ENCODE data around the gene SDHAF4. TPM values are rescaled to one million over a fixed set of nuclear protein-coding genes. Genes with fewer than 3 reads are reported as not detected.

The SDHAF4 gene
- total and polyA plus RNA-seq, 10 of the 15 experiments (the other 5 are each of a cell fraction or from before 2014, with no cell fraction given): 8.4 to 20.4 (median 15.6) TPM

- RAD21 ChIA-PET (ENCODE audit: unreplicated experiment): no interaction called here
- FAIRE-seq (no peak), DNase-seq (ENCODE audit: low read depth, low spot score) (no peak), ATAC-seq (no peak)
- CTCF ChIA-PET: no interaction called here
- Histone ChIP-seq H3K27me3 (replicated peaks in 1 of 2; ENCODE audit: control insufficient read depth in 2 of 2, insufficient read depth in 2 of 2, low read length in 1 of 2) (no peaks in the 10 kb centered on the region), H3K79me2 (ENCODE audit: control insufficient read depth, insufficient read depth, low read length) (no peaks in the 10 kb centered on the region), H2AFZ (ENCODE audit: control insufficient read depth, low read depth, low read length) (no peak overlapping the region), H3K4me1 (ENCODE audit: control insufficient read depth, insufficient read depth, low read length) (no peaks in the 10 kb centered on the region), H3K27ac (ENCODE audit: control insufficient read depth, insufficient read depth) (no peak overlapping the region), H3K4me2 (ENCODE audit: control insufficient read depth, insufficient read depth) (no peak overlapping the region), H3K36me3 (ENCODE audit: control insufficient read depth in 2 of 2, insufficient read depth in 2 of 2, low read length in 1 of 2) (no peaks in the 10 kb centered on the region), H3K9ac (ENCODE audit: control insufficient read depth, insufficient read depth, low read length) (no peak overlapping the region), H3K9me3 (replicated peaks; ENCODE audit: control insufficient read depth, insufficient read depth, low read length) (no peaks in the 10 kb centered on the region), H4K20me1 (ENCODE audit: control insufficient read depth, insufficient read depth) (no peaks in the 10 kb centered on the region), H3K4me3 (no peak overlapping the region)
- POLR2A ChIA-PET: no interaction called here
- intact Hi-C loops (cut with micrococcal nuclease; ENCODE audit: unreplicated experiment) (no loop called here), in situ Hi-C loops (cut with MboI) (no loop called here)
- BruUV-seq (replicated peaks): no TSS peak
- SMC1A ChIA-PET (ENCODE audit: uncharacterized antibody, unreplicated experiment): interaction anchor here (0.7 kb wide), 1 partner anchor 26 kb away, joined by 3 read pairs; no protein-coding TSS in a partner anchor
- WGBS (ENCODE audit: insufficient coverage, insufficient replicate concordance, low lambda C conversion rate, missing lambda C conversion rate): 94% methylated on average over 1 of the region's 1 CpG
- TF ChIP-seq TCF3 (IDR thresholded peaks at IDR 0.05; ENCODE audit: borderline replicate concordance, insufficient read depth, low read depth, low read length) (no peak), RFX5 (IDR thresholded peaks at IDR 0.05; ENCODE audit: low read depth, low read length) (no peak), NFXL1 (IDR thresholded peaks at IDR 0.05; ENCODE audit: borderline replicate concordance) (no peak), MLLT1 (IDR thresholded peaks at IDR 0.05) (no peak), ZNF384 (IDR thresholded peaks at IDR 0.05; ENCODE audit: borderline replicate concordance, low read depth, low read length) (no peak), MYB (IDR thresholded peaks at IDR 0.05; ENCODE audit: borderline replicate concordance, low read depth, low read length) (no peak), YBX1 (IDR thresholded peaks at IDR 0.05) (no peak), ZBTB33 (IDR thresholded peaks at IDR 0.05) (no peak), EP300 (IDR thresholded peaks at IDR 0.05; ENCODE audit: borderline replicate concordance in 1 of 2, control insufficient read depth in 1 of 2, low read depth in 2 of 2, low read length in 2 of 2) (no peak), USF1 (IDR thresholded peaks at IDR 0.05; ENCODE audit: borderline replicate concordance, extremely low read length, insufficient read depth, low read depth, low read length) (no peak), RB1 (IDR thresholded peaks at IDR 0.05; ENCODE audit: borderline replicate concordance) (no peak), PBX3 (IDR thresholded peaks at IDR 0.05; ENCODE audit: insufficient replicate concordance, low read depth, low read length) (no peak), BCL3 (IDR thresholded peaks at IDR 0.05; ENCODE audit: borderline replicate concordance, insufficient read depth, low read depth, low read length, poor library complexity, severe bottlenecking) (no peak), ZNF217 (IDR thresholded peaks at IDR 0.05) (no peak)
These were observed 71.7 kb downstream of the SDHAF4 start for GRCh38 chr6:70638468-70638867.
